HG03442 (cell line): ENCODE data around the gene ATP9B.
"Not testable (repeated sequence)": the region's sequence is repeated elsewhere in the genome, so short reads cannot be mapped to it uniquely, and the experiment has no call there.

Experiments used
- ATAC-seq: cut with Tn5 transposase; IDR thresholded peaks from one replicate; pipeline ENCODE4 v1.9.1; 2021; ENCODE audit warnings: mild to moderate bottlenecking, moderate library complexity; ENCODE audit not compliant: unreplicated experiment

The ATP9B gene

GRCh38 chr18:79227621-79228020 is 158.4 kb downstream of the ATP9B start:
- no peak for ATAC-seq

GRCh38 chr18:79229431-79229830 is 160.2 kb downstream of the ATP9B start:
- no peak for ATAC-seq

GRCh38 chr18:79234438-79234837 is 165.2 kb downstream of the ATP9B start:
- no peak for ATAC-seq

GRCh38 chr18:79239631-79240030 is 170.4 kb downstream of the ATP9B start:
- ATAC-seq: no peak

- no peak for ATAC-seq
Observed at GRCh38 chr18:79241755-79242154, 172.6 kb downstream of the ATP9B start.

- no peak for ATAC-seq
Observed at GRCh38 chr18:79242246-79242645, 173.1 kb downstream of the ATP9B start.

GRCh38 chr18:79245517-79246001 is 176.4 kb downstream of the ATP9B start:
- ATAC-seq: no peak

GRCh38 chr18:79246309-79247108 is 177.3 kb downstream of the ATP9B start:
- ATAC-seq: peak; percentile 99

- ATAC-seq: no peak
Observed at GRCh38 chr18:79248495-79249060, 179.4 kb downstream of the ATP9B start.

- no peak for ATAC-seq
Observed at GRCh38 chr18:79250301-79250981, 181.2 kb downstream of the ATP9B start.

- no peak for ATAC-seq
Observed at GRCh38 chr18:79251021-79251420, 181.8 kb downstream of the ATP9B start.

GRCh38 chr18:79252904-79253633 is 183.9 kb downstream of the ATP9B start:
- no peak for ATAC-seq

GRCh38 chr18:79257480-79257879 is 188.3 kb downstream of the ATP9B start:
- no peak for ATAC-seq

GRCh38 chr18:79258447-79258846 is 189.3 kb downstream of the ATP9B start:
- ATAC-seq: no peak

- no peak for ATAC-seq
Observed at GRCh38 chr18:79259218-79259617, 190.0 kb downstream of the ATP9B start.

GRCh38 chr18:79260023-79260422 is 190.8 kb downstream of the ATP9B start:
- ATAC-seq: no peak

GRCh38 chr18:79260510-79260909 is 191.3 kb downstream of the ATP9B start:
- no peak for ATAC-seq

GRCh38 chr18:79265068-79265467 is 195.9 kb downstream of the ATP9B start:
- not testable (repeated sequence) for ATAC-seq

GRCh38 chr18:79271812-79272211 is 202.6 kb downstream of the ATP9B start:
- not testable (repeated sequence) for ATAC-seq

- ATAC-seq: no peak
Observed at GRCh38 chr18:79272916-79273315, 203.7 kb downstream of the ATP9B start.

GRCh38 chr18:79274823-79275222 is 205.6 kb downstream of the ATP9B start:
- peak; percentile 16 for ATAC-seq
